GM23248 (cell line): ENCODE results near the gene PALMD.

ENCODE experiments used
- EZH2 ChIP-seq: fragments of 200-600 bp; sonication (generic); IDR thresholded peaks from 2 replicates; pipeline ENCODE4 v1.6.1; 2018; ENCODE audit warnings: antibody characterized with exemption, mild to moderate bottlenecking; ENCODE audit not compliant: insufficient read depth, poor library complexity, severe bottlenecking
- EZH2phosphoT487 ChIP-seq: fragments of 200-600 bp; sonication (generic); IDR thresholded peaks from 2 replicates; pipeline ENCODE4 v1.6.1; 2018; ENCODE audit warnings: antibody characterized with exemption, moderate library complexity, mild to moderate bottlenecking, low read depth; ENCODE audit not compliant: insufficient read depth

- TF ChIP-seq EZH2 (no peak), EZH2phosphoT487 (no peak)
These were observed 91.1 kb downstream of the PALMD start for GRCh38 chr1:99737016-99737415.
